ENCODE results near the gene BCAS4.
A peak's percentile ranks its signal among the peaks of the same experiment; 100 is the strongest.
"Not testable (repeated sequence)": the region's sequence is repeated elsewhere in the genome, so short reads cannot be mapped to it uniquely, and the experiment has no call there.

The BCAS4 gene

DNA sequence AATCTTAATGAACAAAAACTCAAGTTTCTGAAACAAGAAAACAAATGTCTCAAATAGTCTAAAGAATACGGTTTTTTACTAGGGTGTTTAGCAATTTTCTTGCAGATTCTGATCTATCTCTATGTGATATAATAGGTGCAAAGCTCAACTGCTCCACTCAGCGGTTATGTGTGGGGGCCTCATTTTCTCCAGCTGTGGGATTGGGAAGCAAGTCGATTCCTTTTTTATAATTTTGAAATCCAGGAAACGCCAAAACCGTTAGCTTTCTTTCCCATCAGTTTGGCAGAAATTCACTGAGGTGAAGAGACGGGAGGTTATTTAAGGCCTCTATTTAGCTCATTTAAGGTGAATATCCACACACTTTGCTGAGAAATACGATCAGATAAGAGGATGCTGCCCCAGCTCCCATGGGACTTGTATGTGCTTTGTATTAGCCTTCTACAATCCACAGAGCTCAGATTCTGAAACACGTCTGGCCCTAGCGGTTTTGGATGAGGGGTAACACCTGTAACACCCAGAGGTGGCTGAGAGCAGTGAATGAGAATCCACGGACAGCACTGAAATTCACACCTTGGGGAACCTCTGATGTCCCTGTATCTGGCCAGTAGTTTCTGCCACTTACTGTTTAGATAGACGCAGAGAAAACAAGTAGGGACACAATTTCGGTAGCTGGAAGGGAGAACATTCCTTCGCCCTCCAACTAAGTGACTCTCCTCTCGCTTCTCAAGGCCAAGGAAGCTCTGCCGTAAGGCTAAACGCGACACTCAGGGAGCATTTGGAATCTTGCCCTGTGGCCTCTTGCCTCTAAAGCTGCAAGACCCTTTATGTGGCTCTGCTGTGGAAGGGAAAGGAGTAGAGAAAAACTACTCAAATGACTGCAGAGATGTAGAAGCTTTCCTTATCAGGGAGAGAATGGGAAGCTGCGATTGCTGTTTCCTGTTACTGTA, 6.5 kb upstream of the BCAS4 start:
- Histone ChIP-seq H3K4me3 (ENCODE audit: low read depth, low read length) (peak overlapping the region; percentile 39), H3K79me2 (ENCODE audit: control insufficient read depth, insufficient read depth, low read length, unreplicated experiment) (no peaks in the 10 kb centered on the region), H3K27ac (ENCODE audit: low read depth, low read length) (no peak overlapping the region), H2AFZ (ENCODE audit: low read length, unreplicated experiment) (peak overlapping the region; percentile 78), H3K4me1 (ENCODE audit: control insufficient read depth, insufficient read depth, low read length, unreplicated experiment) (peaks cover 18% of the 10 kb centered on the region), H3K36me3 (ENCODE audit: insufficient read depth, low read length) (no peaks in the 10 kb centered on the region), H3K27me3 (ENCODE audit: insufficient read depth, low read length) (no peaks in the 10 kb centered on the region)

DNA sequence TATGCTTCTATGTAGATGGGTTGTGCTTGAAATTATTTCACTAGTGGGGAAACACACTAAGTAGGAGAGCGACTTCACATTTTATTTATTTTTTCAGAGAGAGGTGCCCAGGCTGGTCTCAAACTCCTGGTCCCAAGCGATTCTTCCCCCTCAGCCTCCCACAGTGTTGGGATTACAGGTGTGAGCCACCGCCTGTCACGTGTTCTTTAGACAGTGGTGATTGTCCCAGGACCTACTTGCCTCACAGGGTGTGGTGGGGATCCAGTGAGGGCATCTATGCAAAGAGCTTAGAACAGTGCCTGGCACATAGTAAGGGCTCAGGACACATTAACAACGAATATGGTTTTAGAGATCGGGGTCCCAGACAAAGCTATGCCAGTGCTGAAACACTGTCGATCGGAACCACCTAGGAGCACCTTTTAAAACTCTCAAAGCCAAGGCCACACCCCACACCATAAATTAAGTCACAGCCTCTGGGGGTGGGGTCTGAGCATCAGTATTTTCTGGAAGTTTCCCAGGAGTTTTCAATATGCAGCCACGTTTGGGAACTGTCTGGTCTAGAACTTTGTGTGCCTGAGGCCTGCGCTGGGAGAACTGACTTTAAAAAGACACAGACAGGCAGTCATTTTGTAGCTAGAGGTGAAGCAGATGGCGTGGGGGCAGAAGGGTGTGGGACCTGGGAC, 4.8 kb upstream of the BCAS4 start:
- H3K79me2 ChIP-seq (ENCODE audit: control insufficient read depth, insufficient read depth, low read length, unreplicated experiment) = no peaks in the 10 kb centered on the region
- no peak overlapping the region for H3K4me3 ChIP-seq (ENCODE audit: low read depth, low read length)
- no peaks in the 10 kb centered on the region for H3K36me3 ChIP-seq (ENCODE audit: insufficient read depth, low read length)
- H3K27me3 ChIP-seq (ENCODE audit: insufficient read depth, low read length) = no peaks in the 10 kb centered on the region
- peaks cover 18% of the 10 kb centered on the region for H3K4me1 ChIP-seq (ENCODE audit: control insufficient read depth, insufficient read depth, low read length, unreplicated experiment)
- peak overlapping the region; percentile 55 for H2AFZ ChIP-seq (ENCODE audit: low read length, unreplicated experiment)
- peak overlapping the region; percentile 35 for H3K27ac ChIP-seq (ENCODE audit: low read depth, low read length)

DNA sequence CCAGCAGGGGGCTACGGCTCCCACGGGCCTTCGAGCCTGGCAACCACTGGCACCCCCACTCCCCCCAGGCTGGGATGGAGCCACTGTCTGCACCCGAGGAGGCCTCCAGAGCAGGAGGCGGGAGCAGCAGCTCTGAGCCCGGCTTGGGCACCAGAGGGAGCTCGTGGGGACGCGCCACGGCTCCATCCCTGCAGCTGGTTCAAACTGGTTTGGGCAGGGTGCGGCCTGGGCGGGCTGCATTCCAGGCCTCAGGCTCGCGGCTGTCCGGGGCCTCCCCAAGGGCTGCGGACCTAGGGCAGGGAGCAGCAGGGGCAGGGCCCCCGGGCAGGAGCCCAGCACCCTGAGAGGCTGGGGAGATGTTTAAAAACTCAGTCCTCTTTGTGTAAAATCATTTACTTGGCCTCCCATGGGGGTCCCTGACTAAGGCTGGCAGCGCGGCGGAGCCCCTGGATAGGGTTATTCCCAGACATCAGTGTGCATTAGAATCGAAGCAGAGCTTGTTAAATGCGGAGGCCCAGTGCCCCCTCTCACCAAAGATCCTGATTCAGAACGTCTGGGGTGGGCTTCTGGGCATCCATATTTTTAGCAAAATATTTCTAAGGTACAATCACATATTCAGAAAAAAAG, 4.1 kb upstream of the BCAS4 start:
- no peaks in the 10 kb centered on the region for H3K27me3 ChIP-seq (ENCODE audit: insufficient read depth, low read length)
- H3K79me2 ChIP-seq (ENCODE audit: control insufficient read depth, insufficient read depth, low read length, unreplicated experiment) = no peaks in the 10 kb centered on the region
- H3K36me3 ChIP-seq (ENCODE audit: insufficient read depth, low read length) = no peaks in the 10 kb centered on the region
- peak overlapping the region; percentile 55 for H2AFZ ChIP-seq (ENCODE audit: low read length, unreplicated experiment)
- H3K4me1 ChIP-seq (ENCODE audit: control insufficient read depth, insufficient read depth, low read length, unreplicated experiment) = peaks cover 20% of the 10 kb centered on the region
- no peak overlapping the region for H3K4me3 ChIP-seq (ENCODE audit: low read depth, low read length)
- peak overlapping the region; percentile 63 for H3K27ac ChIP-seq (ENCODE audit: low read depth, low read length)

DNA sequence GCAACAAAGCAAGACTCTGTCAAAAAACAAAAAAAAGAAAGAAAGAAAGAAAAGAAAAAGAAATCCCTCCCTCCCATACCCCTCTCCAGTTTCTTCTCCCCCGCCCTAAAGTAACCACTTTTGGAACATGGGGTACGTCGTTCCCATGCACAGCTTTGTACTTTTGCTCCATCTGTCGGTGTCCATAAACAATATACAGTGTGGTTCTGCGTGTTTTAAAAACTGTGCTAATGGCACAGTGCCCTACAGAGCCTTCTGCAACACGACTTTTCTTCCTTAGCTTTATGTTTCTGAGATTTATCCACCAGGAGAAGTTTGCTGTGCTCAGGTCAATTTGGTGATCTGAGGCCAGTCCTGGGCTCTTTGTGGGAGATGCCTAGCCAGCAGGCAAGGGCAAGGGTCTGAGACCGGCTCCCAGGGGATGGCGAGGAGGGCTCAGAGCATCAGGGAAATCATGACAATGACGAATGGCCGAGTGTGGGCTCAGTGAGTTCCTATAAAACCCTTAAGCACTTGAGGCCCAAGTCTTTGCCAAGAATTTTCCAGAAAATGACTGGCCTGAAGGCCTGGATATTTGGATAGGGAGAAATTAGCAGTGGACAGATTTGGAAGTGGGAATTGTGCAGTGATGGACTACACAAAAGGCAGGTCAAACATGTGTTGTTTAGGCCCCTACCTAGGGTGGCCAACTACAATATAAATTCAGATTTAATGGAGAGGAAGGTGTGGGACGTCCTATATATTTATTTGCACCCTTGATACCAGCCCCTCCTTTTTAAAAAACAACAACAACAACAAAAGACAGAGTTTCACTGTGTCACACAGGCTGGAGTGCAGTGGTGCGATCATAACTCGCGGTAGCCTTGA, 1.9 kb upstream of the BCAS4 start:
- Histone ChIP-seq H3K4me1 (ENCODE audit: control insufficient read depth, insufficient read depth, low read length, unreplicated experiment) (peaks cover 21% of the 10 kb centered on the region), H3K79me2 (ENCODE audit: control insufficient read depth, insufficient read depth, low read length, unreplicated experiment) (no peaks in the 10 kb centered on the region), H3K27ac (ENCODE audit: low read depth, low read length) (no peak overlapping the region), H3K27me3 (ENCODE audit: insufficient read depth, low read length) (no peaks in the 10 kb centered on the region), H3K4me3 (ENCODE audit: low read depth, low read length) (no peak overlapping the region), H2AFZ (ENCODE audit: low read length, unreplicated experiment) (no peak overlapping the region), H3K36me3 (ENCODE audit: insufficient read depth, low read length) (no peaks in the 10 kb centered on the region)

DNA sequence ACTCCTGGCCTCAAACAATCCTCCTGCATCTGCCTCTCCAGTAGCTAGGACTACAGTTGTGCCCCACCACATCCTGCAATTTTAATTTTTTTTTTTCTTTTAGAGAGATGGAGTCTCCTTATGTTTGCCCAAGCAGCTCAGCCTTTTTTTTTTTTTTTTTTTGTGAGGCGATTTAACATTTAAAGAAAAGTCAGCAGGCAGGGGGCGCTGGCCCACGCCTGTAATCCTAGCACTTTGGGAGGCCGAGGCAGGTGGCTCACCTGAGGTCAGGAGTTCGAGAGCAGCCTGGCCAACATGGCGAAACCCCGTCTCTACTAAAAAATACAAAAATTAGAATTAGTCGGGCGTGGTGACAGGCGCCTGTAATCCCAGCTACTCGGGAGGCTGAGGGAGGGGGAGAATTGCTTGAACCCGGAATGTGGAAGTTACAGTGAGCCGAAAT, 1.3 kb upstream of the BCAS4 start:
- not testable (repeated sequence) for H3K79me2 ChIP-seq (ENCODE audit: control insufficient read depth, insufficient read depth, low read length, unreplicated experiment); H3K27me3 ChIP-seq (ENCODE audit: insufficient read depth, low read length); H3K27ac ChIP-seq (ENCODE audit: low read depth, low read length); H3K36me3 ChIP-seq (ENCODE audit: insufficient read depth, low read length); H2AFZ ChIP-seq (ENCODE audit: low read length, unreplicated experiment); H3K4me3 ChIP-seq (ENCODE audit: low read depth, low read length)
- H3K4me1 ChIP-seq (ENCODE audit: control insufficient read depth, insufficient read depth, low read length, unreplicated experiment) = peaks cover 16% of the 10 kb centered on the region

DNA sequence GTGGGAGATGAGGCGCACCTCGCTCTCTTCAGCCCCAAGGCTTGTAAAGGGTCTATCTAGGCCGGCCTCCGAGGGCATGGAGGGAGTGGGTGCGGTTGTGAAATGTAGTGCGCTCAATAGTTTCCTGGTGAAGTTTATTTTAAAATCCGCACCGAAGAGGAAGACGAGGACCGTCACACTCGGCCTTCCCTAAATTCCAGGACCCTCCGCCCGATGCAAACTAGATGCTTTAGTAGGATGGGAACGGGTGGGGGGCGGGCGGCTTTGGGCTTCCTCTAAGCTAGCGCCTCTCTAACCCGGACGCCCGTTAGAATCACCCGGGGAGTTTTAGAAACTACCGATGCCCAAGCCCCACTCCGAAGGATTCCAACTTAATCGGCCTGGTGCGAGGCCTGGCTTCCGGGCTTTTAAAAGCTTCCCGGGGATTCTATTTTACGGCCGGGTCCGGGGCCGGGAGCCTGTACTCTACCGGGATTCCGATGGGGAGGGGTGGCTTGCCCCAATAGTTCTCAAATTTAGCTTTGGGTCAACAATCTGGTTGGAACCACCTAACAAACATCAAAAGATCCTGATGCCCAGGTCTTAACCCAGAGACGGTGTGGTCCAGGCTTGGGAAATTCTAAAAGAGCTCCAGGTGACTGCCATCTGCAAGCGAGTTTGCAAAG, 548 bp upstream of the BCAS4 start:
- Histone ChIP-seq H3K79me2 (ENCODE audit: control insufficient read depth, insufficient read depth, low read length, unreplicated experiment) (no peaks in the 10 kb centered on the region), H3K27ac (ENCODE audit: low read depth, low read length) (no peak overlapping the region), H2AFZ (ENCODE audit: low read length, unreplicated experiment) (peak overlapping the region; percentile 92), H3K36me3 (ENCODE audit: insufficient read depth, low read length) (no peaks in the 10 kb centered on the region), H3K4me3 (ENCODE audit: low read depth, low read length) (peak overlapping the region; percentile 86), H3K27me3 (ENCODE audit: insufficient read depth, low read length) (no peaks in the 10 kb centered on the region), H3K4me1 (ENCODE audit: control insufficient read depth, insufficient read depth, low read length, unreplicated experiment) (peaks cover 14% of the 10 kb centered on the region)

DNA sequence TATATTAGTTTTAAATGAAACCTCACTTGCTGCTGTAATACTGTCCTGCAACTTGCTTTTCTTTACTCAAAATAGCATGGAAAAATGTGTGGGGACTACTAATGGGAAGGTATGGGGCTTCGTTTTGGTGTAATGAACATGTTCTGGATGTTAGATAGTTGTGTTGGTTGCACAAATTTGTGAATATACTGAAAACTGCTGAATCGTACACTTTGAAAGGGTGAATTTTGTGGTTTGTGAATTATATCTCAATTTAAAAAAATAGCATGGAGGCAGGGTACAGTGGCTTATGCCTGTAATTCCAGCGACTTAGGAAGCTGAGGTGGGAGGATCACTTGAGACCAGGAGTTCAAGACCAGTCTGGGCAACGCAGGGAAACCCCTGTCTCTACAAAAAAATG, 2.3 kb downstream of the BCAS4 start:
- H3K79me2 ChIP-seq (ENCODE audit: control insufficient read depth, insufficient read depth, low read length, unreplicated experiment) = no peaks in the 10 kb centered on the region
- no peak overlapping the region for H3K4me3 ChIP-seq (ENCODE audit: low read depth, low read length)
- H3K4me1 ChIP-seq (ENCODE audit: control insufficient read depth, insufficient read depth, low read length, unreplicated experiment) = peaks cover 3% of the 10 kb centered on the region
- no peaks in the 10 kb centered on the region for H3K27me3 ChIP-seq (ENCODE audit: insufficient read depth, low read length)
- no peaks in the 10 kb centered on the region for H3K36me3 ChIP-seq (ENCODE audit: insufficient read depth, low read length)
- no peak overlapping the region for H2AFZ ChIP-seq (ENCODE audit: low read length, unreplicated experiment)
- no peak overlapping the region for H3K27ac ChIP-seq (ENCODE audit: low read depth, low read length)

DNA sequence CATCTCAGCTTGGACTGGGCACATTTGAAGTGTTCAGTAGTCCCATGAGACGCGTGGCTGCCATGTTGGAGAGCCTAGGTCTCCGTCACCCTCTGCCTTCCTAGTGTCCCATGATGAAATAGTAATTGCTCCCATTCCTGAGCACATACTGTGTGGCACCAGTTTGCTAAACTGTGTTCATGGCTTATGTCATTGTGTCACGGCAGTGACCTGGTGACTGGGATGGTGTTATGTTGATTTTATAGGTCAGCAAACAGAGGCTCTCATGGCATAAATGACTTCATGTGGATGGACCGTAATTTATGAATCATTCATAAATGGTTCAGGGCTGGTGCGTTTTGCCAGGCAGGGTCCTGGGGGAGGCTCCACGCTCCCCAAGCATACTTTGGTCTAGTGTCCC, 3.8 kb downstream of the BCAS4 start:
- H3K27me3 ChIP-seq (ENCODE audit: insufficient read depth, low read length) = no peaks in the 10 kb centered on the region
- no peaks in the 10 kb centered on the region for H3K36me3 ChIP-seq (ENCODE audit: insufficient read depth, low read length)
- no peak overlapping the region for H3K27ac ChIP-seq (ENCODE audit: low read depth, low read length)
- H3K4me1 ChIP-seq (ENCODE audit: control insufficient read depth, insufficient read depth, low read length, unreplicated experiment) = peaks cover 3% of the 10 kb centered on the region
- H3K79me2 ChIP-seq (ENCODE audit: control insufficient read depth, insufficient read depth, low read length, unreplicated experiment) = no peaks in the 10 kb centered on the region
- no peak overlapping the region for H3K4me3 ChIP-seq (ENCODE audit: low read depth, low read length)
- H2AFZ ChIP-seq (ENCODE audit: low read length, unreplicated experiment) = no peak overlapping the region

DNA sequence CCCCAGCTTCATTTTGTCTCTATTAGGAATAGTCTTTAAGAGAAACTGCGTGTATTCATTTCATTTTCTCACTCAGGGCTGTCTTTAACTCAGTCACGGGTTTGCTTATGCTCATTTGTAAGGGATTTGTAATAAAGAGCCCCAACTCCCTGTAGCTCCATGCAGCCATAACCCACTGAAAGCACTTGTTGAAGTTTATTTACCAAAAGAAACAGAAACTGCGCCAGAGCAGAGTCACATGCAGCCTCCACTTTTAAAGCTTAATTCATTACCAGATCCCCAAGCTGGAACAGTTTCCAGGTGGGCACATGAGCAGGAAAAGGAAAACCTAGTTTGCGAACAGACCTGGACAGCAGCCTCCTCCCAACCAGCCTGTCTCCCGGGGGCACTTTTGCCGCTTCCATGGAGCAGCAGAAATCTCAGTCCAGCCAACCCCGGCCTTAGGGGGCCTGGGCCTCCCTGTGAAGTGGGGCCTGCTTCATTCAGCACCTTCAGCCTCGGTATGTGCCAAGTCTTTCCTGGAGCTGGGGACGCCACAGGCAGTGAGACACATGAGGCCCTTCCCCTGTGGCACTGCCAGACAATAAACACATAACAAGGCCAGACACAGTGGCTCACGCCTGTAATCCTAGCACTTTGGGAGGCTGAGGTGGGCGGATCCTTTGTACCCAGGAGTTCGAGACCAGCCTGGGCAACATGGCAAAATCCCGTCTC, 4.5 kb downstream of the BCAS4 start:
- no peaks in the 10 kb centered on the region for H3K36me3 ChIP-seq (ENCODE audit: insufficient read depth, low read length)
- H3K27ac ChIP-seq (ENCODE audit: low read depth, low read length) = no peak overlapping the region
- H3K79me2 ChIP-seq (ENCODE audit: control insufficient read depth, insufficient read depth, low read length, unreplicated experiment) = no peaks in the 10 kb centered on the region
- H3K27me3 ChIP-seq (ENCODE audit: insufficient read depth, low read length) = no peaks in the 10 kb centered on the region
- H3K4me1 ChIP-seq (ENCODE audit: control insufficient read depth, insufficient read depth, low read length, unreplicated experiment) = peaks cover 3% of the 10 kb centered on the region
- no peak overlapping the region for H2AFZ ChIP-seq (ENCODE audit: low read length, unreplicated experiment)
- H3K4me3 ChIP-seq (ENCODE audit: low read depth, low read length) = no peak overlapping the region

Measured in ACC112 (cell line).